GM18868 (cell line): ENCODE data around the gene SPINK5.

Source experiments
- ATAC-seq: cut with Tn5 transposase; IDR thresholded peaks from one replicate; pipeline ENCODE4 v1.9.1; 2021; ENCODE audit warnings: mild to moderate bottlenecking, moderate library complexity; ENCODE audit not compliant: unreplicated experiment

SPINK5 gene

DNA sequence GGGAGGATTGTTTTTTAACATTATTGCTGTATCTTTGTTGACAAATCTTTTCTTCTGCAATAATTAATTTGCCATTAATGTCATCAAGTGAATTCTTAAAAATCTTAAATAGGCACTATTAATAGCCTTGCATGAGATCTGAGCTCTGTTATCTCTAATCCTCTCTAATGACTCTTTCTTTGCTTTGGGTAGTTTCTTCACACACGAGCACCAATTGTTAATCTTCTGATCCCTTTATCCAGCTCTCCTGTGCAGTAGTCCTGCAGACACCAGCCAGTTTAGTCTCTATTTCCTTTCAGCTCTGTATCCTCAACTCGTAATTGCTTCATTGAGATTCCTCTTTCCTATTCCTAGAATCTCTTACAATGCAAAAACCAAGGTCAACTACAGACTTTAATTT lies 112.7 kb downstream of the SPINK5 start:
- no peak for ATAC-seq

DNA sequence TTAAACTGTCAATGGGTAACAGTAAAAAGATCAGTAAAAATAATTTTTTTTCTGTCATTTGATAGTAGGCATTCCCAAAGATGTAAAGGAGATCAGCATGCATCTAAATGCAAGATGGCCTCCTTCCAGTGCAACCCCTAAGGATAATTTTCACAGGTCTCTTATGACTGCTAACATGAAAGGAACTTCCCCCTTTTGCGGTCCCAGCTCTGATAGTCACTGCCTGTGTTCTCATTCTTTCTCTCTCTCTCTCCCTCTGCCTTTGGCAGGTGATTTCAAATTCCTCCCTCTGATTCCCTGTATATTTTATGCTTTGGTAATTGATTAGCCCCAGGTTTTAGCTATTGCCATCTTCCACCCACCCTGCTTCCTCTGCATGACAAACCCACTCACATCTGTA lies 113.4 kb downstream of the SPINK5 start:
- ATAC-seq = peak; percentile 51

DNA sequence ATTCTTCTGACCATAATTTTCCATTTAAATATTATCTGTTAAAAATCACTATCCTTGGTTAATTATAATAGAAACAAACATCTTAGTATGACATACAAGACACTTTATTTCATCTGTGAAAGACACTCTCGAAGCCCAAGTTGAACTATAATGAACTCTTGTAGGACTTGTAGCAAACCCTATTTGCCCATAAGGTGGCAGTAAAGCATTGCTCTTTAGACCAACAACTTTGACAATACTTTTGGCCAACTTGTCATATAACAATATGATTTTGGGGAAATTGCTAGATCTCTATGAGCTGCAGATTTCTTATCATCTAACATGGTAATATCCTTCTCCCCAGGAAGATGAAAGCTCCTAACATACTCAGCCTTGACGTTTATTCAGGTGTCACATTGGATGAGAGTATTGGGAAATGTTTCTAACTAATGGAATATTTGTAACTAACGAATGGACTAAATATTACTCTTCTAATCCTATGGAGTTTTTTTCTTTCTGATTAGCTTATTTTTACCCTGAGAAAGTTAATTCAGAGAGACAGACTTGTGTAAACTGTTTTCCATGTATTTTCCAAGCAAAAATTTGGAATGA lies 115.5 kb downstream of the SPINK5 start:
- ATAC-seq = peak; percentile 91

DNA sequence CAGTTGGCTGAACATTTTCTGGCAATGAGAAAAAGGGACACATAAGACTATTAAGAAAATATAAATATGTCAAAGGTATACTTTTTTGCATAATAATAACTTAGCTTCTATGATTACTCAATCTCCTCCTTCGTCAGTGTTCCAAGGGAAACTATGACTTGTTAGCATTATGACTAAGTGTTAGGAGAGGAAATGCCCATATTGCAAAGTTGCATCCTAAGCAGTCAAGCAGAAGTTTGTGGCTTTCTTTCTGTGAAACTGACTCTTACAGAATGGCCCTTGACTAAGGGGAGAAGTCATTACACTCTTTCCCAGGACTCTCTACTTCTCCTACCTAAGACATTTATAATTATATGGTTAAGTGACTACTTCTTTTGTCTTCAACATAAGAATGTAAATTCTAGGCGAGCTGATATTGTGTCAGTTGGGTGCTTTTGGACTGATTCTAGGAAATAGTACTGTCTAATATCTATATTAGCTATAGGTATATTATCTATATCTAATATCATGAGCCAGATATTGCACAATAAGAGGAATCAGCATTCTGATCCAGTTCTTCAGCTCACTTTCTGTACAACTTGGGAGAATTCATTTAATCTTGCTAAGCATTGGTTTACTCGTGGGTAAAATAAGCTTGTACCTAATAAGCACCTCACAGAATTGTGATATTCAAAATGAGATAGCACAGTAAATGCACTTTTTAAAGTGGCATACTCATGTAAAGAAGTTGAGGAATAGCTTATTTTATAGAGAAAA lies 122.6 kb downstream of the SPINK5 start:
- ATAC-seq = peak; percentile 93
